Measurements from ENCODE around the gene HCFC1.
A peak's percentile ranks its signal among the peaks of the same experiment; 100 is the strongest.

The HCFC1 gene

GRCh38 chrX:153971450-153972367 lies at the start of gene HCFC1:
Gene HCFC1 (minus strand): TSS chrX:153971818. CDS start chrX:153970840, 978 bp downstream.
- Histone ChIP-seq H3K27me3 (replicated peaks; ENCODE audit: insufficient read depth, low read length) (no peaks in the 10 kb centered on the region), H3K4me3 (ENCODE audit: low read length) (peak within 1 kb of the TSS; percentile 94), H4K20me1 (ENCODE audit: insufficient read depth, low read length) (peaks cover 9% of the 10 kb centered on the region; the same call in 1 of the 2 replicates), H3K27ac (ENCODE audit: low read length) (peak within 1 kb of the TSS; percentile 99), H2AFZ (ENCODE audit: low read length) (no peak within 1 kb of the TSS), H3K36me3 (replicated peaks; ENCODE audit: insufficient read depth, low read length) (no peaks in the 10 kb centered on the region), H3F3A (ENCODE audit: insufficient read depth, low read length) (peaks cover 36% of the 10 kb centered on the region), H3K9me2 (replicated peaks; ENCODE audit: insufficient read depth, low read length) (no peaks in the 10 kb centered on the region), H3K79me2 (ENCODE audit: low read length) (peaks cover 58% of the 10 kb centered on the region), H3K9ac (ENCODE audit: low read length) (peak within 1 kb of the TSS; percentile 100), H3K4me2 (ENCODE audit: low read depth, low read length) (peak within 1 kb of the TSS; percentile 65), H3K4me1 (ENCODE audit: low read length) (peaks cover 21% of the 10 kb centered on the region), H3K9me3 (replicated peaks; ENCODE audit: insufficient read depth, low read length) (no peaks in the 10 kb centered on the region)
- DNase-seq = peak; percentile 79
- TF ChIP-seq EZH2 (optimal IDR thresholded peaks at IDR 0.05; ENCODE audit: low read depth, low read length) = no peak
- no peak for TF ChIP-seq EZH2phosphoT487 (IDR thresholded peaks at IDR 0.05; ENCODE audit: low read length)
- no peak for TF ChIP-seq CTCF (IDR thresholded peaks at IDR 0.05; ENCODE audit: low read length)

GRCh38 chrX:154021131-154021611 lies 49.6 kb upstream of the HCFC1 start:
- Histone ChIP-seq H3K9ac (ENCODE audit: low read length) (0 out of 2 replicates have a peak overlapping the region, but pooled peaks have one; percentile 84), H3F3A (ENCODE audit: insufficient read depth, low read length) (no peaks in the 10 kb centered on the region), H3K27ac (ENCODE audit: low read length) (peak overlapping the region; percentile 76; the same call in 1 of the 2 replicates), H3K4me2 (ENCODE audit: low read depth, low read length) (peak overlapping the region; percentile 80; the same call in 1 of the 2 replicates), H3K79me2 (ENCODE audit: low read length) (peaks cover 43% of the 10 kb centered on the region), H2AFZ (ENCODE audit: low read length) (no peak overlapping the region), H3K4me3 (ENCODE audit: low read length) (peak overlapping the region; percentile 67; the same call in 1 of the 2 replicates), H4K20me1 (ENCODE audit: insufficient read depth, low read length) (no peaks in the 10 kb centered on the region), H3K36me3 (replicated peaks; ENCODE audit: insufficient read depth, low read length) (no peaks in the 10 kb centered on the region), H3K27me3 (replicated peaks; ENCODE audit: insufficient read depth, low read length) (no peaks in the 10 kb centered on the region), H3K4me1 (ENCODE audit: low read length) (peaks cover 5% of the 10 kb centered on the region), H3K9me3 (replicated peaks; ENCODE audit: insufficient read depth, low read length) (no peaks in the 10 kb centered on the region), H3K9me2 (replicated peaks; ENCODE audit: insufficient read depth, low read length) (no peaks in the 10 kb centered on the region)
- DNase-seq = no peak
- no peak for TF ChIP-seq EZH2phosphoT487 (IDR thresholded peaks at IDR 0.05; ENCODE audit: low read length)

GRCh38 chrX:154020536-154021115 lies 49.0 kb upstream of the HCFC1 start:
- Histone ChIP-seq H3K27ac (ENCODE audit: low read length) (peak overlapping the region; percentile 76), H2AFZ (ENCODE audit: low read length) (no peak overlapping the region)

More at GRCh38 chrX:154020536-154021115, 49.0 kb upstream of the HCFC1 start:
- Histone ChIP-seq H3K27me3 (replicated peaks; ENCODE audit: insufficient read depth, low read length) (no peaks in the 10 kb centered on the region), H4K20me1 (ENCODE audit: insufficient read depth, low read length) (no peaks in the 10 kb centered on the region), H3K36me3 (replicated peaks; ENCODE audit: insufficient read depth, low read length) (no peaks in the 10 kb centered on the region), H3F3A (ENCODE audit: insufficient read depth, low read length) (no peaks in the 10 kb centered on the region), H3K4me1 (ENCODE audit: low read length) (peaks cover 5% of the 10 kb centered on the region), H3K4me2 (ENCODE audit: low read depth, low read length) (peak overlapping the region; percentile 80), H3K9me2 (replicated peaks; ENCODE audit: insufficient read depth, low read length) (no peaks in the 10 kb centered on the region), H3K4me3 (ENCODE audit: low read length) (peak overlapping the region; percentile 67), H3K9ac (ENCODE audit: low read length) (peak overlapping the region; percentile 84), H3K79me2 (ENCODE audit: low read length) (peaks cover 49% of the 10 kb centered on the region), H3K9me3 (replicated peaks; ENCODE audit: insufficient read depth, low read length) (no peaks in the 10 kb centered on the region)
- no peak for TF ChIP-seq EZH2phosphoT487 (IDR thresholded peaks at IDR 0.05; ENCODE audit: low read length)
- TF ChIP-seq EZH2 (optimal IDR thresholded peaks at IDR 0.05; ENCODE audit: low read depth, low read length) = no peak
- TF ChIP-seq CTCF (IDR thresholded peaks at IDR 0.05; ENCODE audit: low read length) = no peak
- no peak for DNase-seq
